Stimulated activated CD8-positive, alpha-beta memory T cell treated with anti-CD3 and anti-CD28 coated beads, Interleukin-12 subunit alpha, Interleukin-12 subunit beta, amount 100 ng/mL, for 1 hour (primary cell): ENCODE data around the gene ROPN1L.

Source experiments
- DNase-seq: peaks from one replicate; pipeline ENCODE4 v3.0.0-alpha.2; 2020; ENCODE audit warnings: low read depth

Gene ROPN1L

DNA sequence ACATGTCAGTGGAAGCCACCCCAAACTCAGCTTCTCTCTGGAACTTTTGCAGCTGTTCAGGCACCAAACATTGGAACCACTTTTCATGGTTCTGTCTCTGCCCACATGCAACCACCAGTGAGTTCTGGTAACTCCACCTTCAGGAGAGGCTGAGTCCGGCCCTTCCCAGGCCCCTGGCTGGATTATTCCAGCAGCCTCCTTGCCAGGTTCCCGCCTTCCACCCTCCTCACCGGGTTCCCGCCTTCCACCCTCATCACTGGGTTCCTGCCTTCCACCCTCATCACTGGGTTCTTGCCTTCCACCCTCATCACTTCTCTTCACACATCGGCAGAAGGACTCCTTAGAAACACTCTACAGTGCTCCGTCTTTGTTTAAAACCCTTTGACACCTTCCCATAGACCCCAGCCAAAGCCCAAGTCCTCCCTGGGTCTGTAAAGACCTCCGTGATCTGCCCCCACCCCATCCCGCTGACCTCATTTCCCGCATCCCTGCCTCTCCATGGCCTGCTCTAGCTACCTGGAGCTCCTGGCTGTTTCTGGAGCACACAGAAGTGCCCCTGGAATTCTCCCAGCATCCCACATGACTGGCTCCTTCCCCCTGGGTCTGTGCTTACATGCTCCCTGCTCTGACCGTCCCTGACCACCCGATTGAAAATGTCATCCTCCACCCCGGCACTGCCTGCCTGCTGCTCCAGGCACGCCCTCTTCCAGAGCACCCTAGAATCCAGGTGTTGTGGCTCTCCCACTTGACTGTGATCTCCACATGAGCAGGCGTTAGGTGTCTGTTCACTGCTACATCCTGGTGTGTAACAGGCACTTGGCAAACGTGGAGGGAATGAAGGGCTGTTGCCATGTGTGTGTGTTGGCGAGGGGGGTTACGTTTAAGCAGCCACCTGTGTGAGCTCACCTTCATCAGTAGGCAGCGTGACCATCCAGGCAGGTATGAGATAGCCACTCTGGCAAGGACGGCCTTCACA lies 17.7 kb downstream of the ROPN1L start:
- DNase-seq: no peak

- DNase-seq: no peak
Measured at GRCh38 chr5:10460252-10460906, 18.7 kb downstream of the ROPN1L start.

DNA sequence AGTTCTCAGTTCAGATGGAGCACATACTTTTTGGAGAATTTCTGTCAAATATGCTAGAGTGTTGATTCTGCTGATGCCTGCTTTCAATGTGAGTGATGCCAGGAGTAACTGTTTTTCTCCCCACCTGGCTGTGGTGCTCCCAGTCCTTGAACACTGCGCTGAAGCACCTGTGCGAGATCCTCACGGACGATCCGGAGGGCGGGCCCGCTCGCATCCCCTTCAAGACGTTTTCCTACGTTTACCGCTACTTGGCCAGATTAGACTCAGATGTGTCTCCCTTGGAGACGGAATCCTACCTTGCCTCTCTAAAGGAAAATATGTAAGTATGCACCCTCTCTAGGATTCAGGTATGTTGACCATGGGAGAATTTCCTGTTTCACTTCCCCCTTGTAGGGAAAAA lies 19.4 kb downstream of the ROPN1L start:
- no peak for DNase-seq

DNA sequence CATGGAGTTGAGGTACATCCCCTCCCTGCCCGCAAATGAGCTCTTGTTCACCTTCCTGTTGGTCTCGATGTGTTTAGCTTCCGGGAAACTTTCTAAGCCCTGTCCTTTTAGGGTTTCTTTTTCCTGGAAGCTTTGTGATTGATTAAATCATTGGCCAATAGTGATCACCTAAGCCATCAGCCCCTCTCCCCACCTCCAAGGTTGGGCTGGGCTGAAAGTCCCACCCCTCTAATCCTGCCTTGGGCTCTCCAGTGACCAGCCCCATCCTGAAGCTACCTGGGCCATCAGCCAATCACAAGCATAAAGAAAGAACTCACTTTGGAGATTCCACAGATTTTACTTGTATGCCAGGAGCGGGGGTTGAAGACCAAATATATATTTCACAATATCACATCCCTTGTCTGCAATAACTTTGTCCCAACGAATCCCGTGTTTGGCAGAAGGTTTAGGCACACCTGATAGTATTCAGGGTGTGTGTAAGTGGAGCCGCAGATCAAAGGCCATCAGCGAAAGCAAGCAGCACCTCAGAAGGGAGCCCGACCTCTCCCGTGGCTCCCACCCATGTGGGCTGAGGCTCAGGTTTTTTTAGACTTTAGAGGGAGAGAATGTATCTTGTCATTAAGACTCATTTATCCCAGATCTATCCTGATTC lies 20.4 kb downstream of the ROPN1L start:
- no peak for DNase-seq

GRCh38 chr5:10463566-10463965 lies 21.9 kb downstream of the ROPN1L start:
- no peak for DNase-seq

DNA sequence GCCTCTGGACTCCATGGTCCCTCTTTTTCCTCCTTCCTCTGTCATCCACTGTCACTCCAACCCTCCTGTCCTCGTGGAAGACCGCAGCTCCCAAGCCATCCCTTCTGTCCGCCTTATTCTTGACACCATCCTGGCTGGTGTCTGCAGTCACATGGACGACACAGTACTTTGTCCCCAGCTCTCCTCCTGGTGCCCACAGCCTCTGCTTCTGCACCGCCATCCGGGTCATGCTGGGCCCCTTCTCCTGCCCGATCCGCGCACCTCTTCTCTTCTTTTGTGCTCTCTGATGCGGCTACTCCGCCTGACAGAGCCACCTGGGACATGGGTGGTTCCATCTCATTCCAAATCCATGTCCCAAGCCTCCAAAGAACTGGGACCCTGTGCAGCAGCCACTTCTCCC lies 22.5 kb downstream of the ROPN1L start:
- DNase-seq: no peak

DNA sequence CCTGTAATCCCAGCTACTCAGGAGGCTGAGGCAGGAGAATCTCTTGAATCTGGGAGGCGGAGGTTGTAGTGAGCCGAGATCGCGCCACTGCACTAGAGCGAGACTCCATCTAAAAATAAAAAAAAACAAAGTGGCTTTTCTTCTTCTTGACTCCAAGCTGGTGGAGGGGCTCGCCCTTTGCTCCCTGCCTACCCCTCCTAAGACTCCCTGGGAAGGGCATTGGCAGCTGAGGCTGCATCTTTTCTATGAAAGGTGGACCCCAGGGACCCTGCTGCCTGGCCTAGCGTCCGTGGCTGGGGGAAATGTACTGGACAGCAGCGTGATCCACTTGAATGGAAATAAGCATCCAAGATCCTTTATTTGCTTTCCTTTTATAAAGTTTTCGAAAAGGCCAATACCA lies 24.0 kb downstream of the ROPN1L start:
- DNase-seq: no peak

DNA sequence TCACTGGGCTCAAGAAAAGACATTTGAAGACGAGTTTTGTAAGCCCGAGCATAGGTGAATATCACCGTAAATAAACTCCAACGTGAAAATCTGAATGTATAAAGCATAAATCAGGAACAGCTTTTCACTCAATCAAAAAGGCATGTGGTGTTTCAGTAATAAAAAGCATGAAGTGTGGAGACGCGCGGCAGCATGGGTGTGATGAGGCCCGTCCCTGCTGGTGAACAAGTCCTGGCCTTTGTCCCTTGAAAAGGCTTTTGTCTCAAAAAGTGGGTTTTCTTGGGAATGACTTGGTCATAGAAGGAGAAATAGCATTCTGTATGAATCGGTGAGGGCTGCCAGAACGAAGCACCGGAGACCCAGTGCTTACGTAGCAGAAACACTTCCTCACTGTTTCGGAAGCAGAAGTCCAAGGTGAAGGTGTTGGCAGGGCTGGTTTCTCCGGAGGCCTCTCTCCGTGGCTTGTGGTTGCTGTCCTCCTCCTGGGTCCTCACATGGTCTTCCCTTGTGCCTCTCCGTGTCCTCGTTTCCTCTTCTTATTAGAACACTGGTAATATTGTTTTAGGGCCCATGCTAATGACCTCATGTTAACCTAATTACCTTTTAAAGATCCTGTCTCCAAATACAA lies 24.9 kb downstream of the ROPN1L start:
- DNase-seq: no peak

DNA sequence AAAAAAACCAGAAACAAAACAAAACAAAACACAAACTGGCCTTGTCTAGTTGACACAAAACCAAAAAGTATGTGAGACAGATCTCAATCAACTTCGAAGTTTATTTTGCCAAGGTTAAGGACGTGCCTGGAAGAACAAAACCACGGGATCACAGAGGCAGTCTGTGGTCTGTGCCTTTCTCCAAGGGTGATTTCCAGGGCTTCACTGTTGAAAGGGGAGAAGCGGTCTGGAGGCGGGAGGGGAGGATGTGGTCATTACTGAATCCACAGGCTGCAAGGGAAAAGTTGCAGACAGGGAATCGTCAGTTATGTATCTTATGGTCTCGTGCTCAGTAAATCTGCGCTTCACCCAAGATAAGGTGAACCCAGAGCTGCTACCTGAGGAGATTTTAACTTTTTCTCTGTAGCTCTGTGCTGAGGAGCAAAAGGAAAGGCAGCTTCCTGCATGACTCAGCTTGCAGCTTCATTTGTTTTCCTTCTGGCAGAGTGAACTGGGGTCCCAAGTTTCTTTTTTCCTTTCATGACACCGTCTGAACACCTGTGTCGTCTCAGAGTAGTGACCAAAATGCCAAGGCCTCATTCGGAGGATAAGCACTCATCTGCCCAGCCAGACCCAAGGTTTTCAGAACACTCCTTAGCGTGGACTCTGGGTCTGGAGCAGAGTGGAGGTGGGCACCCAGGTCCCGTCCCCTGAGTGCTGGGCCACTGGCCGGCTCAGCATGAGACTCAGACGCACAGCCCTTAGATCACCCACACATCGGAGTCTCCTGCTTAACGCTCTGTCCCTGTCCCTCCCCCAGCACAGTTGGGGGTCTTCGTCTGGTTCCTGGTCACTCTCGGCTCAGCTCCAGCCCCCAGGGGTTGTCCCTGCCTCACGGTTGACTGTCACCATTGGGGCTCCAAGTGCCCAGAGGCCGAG lies 25.9 kb downstream of the ROPN1L start:
- DNase-seq: no peak

DNA sequence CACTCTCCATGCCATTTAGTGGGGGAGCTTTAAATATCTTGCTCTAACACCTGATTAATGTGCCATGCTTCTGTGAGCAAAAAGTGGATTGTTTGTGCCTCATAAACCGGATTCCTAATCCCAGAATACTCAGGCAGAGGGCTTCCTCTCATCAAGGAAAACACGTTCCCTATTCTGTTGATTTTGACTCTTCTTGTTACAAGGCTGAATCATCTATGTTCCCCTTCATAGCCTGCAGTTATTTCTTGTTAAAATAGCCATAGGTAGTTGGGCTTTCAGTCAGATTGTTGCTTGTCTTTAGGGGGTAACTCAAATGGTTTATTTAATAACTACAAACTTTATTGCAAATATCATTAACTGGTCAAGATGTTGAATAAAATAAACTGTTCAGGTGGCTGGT lies 26.6 kb downstream of the ROPN1L start:
- DNase-seq: no peak

GRCh38 chr5:10469253-10470050 lies 27.8 kb downstream of the ROPN1L start:
- no peak for DNase-seq

DNA sequence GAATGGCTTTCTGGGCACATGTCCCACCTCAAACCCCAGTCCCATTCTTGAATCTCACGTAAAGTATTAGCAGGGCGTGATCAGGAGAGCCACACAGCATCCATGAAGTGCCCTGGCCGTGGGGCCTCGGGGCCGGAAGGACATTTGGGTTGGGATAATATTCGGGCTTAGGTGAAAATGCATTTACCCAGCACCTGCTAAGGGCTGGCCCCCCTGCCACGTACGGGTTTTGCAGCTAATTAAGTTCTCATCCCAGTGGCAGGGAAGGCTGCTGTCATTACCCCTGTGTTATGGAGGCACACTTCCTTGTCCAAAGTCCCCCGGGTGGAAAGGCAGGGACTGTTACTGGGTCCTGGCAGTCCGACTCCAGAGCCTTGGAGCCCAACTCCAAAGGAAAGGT lies 29.0 kb downstream of the ROPN1L start:
- no peak for DNase-seq

DNA sequence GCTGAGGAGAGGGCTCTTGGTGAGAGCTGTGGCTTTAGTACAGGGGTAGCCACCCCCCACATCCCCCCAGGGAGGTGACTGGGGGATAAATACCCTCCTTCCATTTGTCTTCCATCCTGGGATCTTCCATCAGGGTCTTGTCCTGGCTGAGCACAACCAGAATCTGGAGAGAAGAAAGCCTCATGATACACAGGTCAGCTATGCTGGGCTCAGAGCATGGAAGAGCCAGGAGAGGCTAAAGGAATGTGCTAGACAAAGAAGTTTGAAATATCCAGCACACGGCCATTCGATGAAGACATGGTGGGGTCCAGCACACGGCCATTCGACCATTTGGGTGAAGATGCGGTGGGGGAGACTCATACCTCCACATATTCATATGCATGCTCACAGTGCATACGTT lies 30.0 kb downstream of the ROPN1L start:
- DNase-seq: no peak

DNA sequence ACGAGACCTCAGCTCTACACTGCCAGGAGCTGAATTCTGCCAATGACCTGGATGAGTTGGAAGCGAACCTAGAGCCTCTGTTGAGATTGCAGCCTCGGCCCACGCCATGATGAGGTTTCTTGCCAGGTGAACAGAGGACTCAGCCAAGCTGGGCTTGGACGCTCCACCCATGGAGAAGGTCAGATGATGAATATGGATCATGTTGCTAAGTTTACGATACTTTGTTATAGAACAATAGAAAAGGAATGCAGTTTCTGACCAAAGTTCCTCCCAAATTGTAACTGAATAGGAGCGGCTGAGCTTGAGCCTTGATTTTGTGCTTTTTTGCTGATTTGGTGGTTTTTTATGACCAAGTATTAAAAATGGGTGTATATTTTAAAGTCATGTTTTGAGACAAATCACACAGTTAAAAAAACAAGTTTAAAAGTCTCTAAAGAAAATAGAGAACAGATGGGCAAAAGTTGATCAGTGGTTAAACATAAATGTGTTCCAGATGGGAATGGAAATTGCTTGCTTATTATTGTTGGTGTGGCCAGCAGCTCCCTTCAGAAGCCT lies 32.9 kb downstream of the ROPN1L start:
- no peak for DNase-seq

- no peak for DNase-seq
Measured at GRCh38 chr5:10475931-10476676, 34.4 kb downstream of the ROPN1L start.

DNA sequence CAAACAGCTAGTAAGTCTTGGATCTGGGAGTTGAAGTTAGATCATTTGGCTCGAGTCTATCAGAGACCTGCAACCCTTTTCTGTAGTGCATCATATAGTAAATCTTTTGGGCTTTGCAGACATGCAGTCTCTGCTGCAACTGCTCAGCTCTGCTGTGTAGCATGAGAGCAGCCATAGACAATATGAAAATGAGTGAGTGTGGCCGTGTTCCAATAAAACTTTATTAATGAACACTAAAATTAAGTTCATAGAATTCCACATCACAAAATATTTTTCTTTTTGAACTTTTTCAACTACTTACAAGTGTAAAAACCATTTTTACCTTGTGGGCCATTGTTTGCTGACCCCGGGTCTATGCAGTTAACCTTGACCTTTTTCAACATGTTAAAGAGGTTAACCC lies 35.2 kb downstream of the ROPN1L start:
- DNase-seq: no peak

- DNase-seq: no peak
Measured at GRCh38 chr5:10477943-10478342, 36.3 kb downstream of the ROPN1L start.

DNA sequence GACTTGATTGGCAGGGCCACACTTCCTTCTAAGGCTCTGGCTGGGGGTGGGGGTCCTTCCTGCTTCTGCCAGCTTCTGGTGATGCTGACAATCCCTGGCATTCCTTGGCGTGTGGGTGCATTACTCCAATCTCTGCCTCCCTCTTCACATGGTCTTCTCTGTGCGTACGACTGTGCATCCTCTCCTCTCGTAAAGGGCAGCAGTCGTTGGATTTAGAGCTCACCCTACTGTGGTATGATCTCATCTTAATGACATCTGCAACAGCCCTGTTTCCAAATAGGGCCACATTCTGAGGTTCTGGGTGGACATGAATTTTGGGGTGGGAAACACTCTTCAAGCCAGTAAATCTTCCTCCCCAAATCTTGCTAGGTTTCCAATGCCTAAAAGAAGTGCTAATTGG lies 36.8 kb downstream of the ROPN1L start:
- no peak for DNase-seq

GRCh38 chr5:10479154-10479721 lies 37.6 kb downstream of the ROPN1L start:
- DNase-seq: no peak
